H9 (cell line): ENCODE results near the gene EDDM13. TPM values are rescaled to one million over a fixed set of nuclear protein-coding genes. Genes with fewer than 3 reads are reported as not detected.

Experiments
- DNase-seq: peaks from one replicate; pipeline ENCODE4 v3.0.0-alpha.2; 2017
- H2AFZ ChIP-seq: one replicate; pipeline ENCODE4 v1.6.1; 2013; ENCODE audit warnings: mild to moderate bottlenecking, low read length, control low read depth, moderate library complexity
- H2AK5ac ChIP-seq: 2 replicates; pipeline ENCODE4 v1.6.1; 2013; ENCODE audit warnings: low read length, control low read depth, mixed read lengths; ENCODE audit not compliant: insufficient read length
- H2BK120ac ChIP-seq: one replicate; pipeline ENCODE4 v1.6.1; 2013; ENCODE audit warnings: low read depth, mild to moderate bottlenecking, low read length, control low read depth, inconsistent platforms; ENCODE audit not compliant: poor library complexity, severe bottlenecking
- H2BK12ac ChIP-seq: 2 replicates; pipeline ENCODE4 v1.6.1; 2013; ENCODE audit warnings: low read length, control low read depth, mixed read lengths, low read depth; ENCODE audit not compliant: insufficient read length
- H2BK15ac ChIP-seq: 2 replicates; pipeline ENCODE4 v1.6.1; 2013; ENCODE audit warnings: low read depth, low read length, control low read depth
- H2BK20ac ChIP-seq: one replicate; pipeline ENCODE4 v1.6.1; 2013; ENCODE audit warnings: low read depth, mild to moderate bottlenecking, low read length, control low read depth, inconsistent platforms; ENCODE audit not compliant: poor library complexity, severe bottlenecking
- H2BK5ac ChIP-seq: 2 replicates; pipeline ENCODE4 v1.6.1; 2013; ENCODE audit warnings: low read length, control low read depth, mixed read lengths; ENCODE audit not compliant: insufficient read length
- H3K14ac ChIP-seq: 2 replicates; pipeline ENCODE4 v1.6.1; 2013; ENCODE audit warnings: low read length, control low read depth; ENCODE audit not compliant: insufficient read depth
- H3K18ac ChIP-seq: 2 replicates; pipeline ENCODE4 v1.6.1; 2013; ENCODE audit warnings: low read depth, mild to moderate bottlenecking, mixed read lengths, low read length, control low read depth; ENCODE audit not compliant: insufficient read length
- H3K23ac ChIP-seq: 2 replicates; pipeline ENCODE4 v1.6.1; 2013; ENCODE audit warnings: low read length, control low read depth, mixed read lengths, low read depth; ENCODE audit not compliant: insufficient read length
- H3K23me2 ChIP-seq: 2 replicates; pipeline ENCODE4 v1.6.1; 2013; ENCODE audit warnings: low read depth, mild to moderate bottlenecking, mixed read lengths, low read length, control low read depth; ENCODE audit not compliant: insufficient read length, poor library complexity, severe bottlenecking
- H3K27ac ChIP-seq: 2 replicates; pipeline ENCODE4 v1.5.1; 2013; ENCODE audit warnings: low read length, control low read depth, mixed read lengths, low read depth; ENCODE audit not compliant: insufficient read length
- H3K27me3 ChIP-seq: 2 replicates; pipeline ENCODE4 v1.6.1; 2013; ENCODE audit warnings: low read length, control low read depth, inconsistent platforms; ENCODE audit not compliant: insufficient read depth
- H3K4ac ChIP-seq: 2 replicates; pipeline ENCODE4 v1.6.1; 2013; ENCODE audit warnings: low read depth, mild to moderate bottlenecking, control low read depth, inconsistent platforms, low read length, moderate library complexity
- H3K4me1 ChIP-seq: 2 replicates; pipeline ENCODE4 v1.6.1; 2013; ENCODE audit warnings: low read length, control low read depth, inconsistent platforms; ENCODE audit not compliant: insufficient read depth
- H3K4me2 ChIP-seq: 2 replicates; pipeline ENCODE4 v1.6.1; 2013; ENCODE audit warnings: low read length, control low read depth, mixed read lengths; ENCODE audit not compliant: insufficient read length, insufficient read depth
- H3K56ac ChIP-seq: 2 replicates; pipeline ENCODE4 v1.6.1; 2013; ENCODE audit warnings: low read depth, mild to moderate bottlenecking, mixed read lengths, low read length, control low read depth; ENCODE audit not compliant: insufficient read length
- H3K79me1 ChIP-seq: 2 replicates; pipeline ENCODE4 v1.6.1; 2013; ENCODE audit warnings: low read depth, mild to moderate bottlenecking, moderate library complexity, low read length, control low read depth, inconsistent platforms; ENCODE audit not compliant: insufficient read depth, poor library complexity, severe bottlenecking
- H3K79me2 ChIP-seq: 2 replicates; pipeline ENCODE4 v1.6.1; 2013; ENCODE audit warnings: low read length, control low read depth, inconsistent platforms; ENCODE audit not compliant: insufficient read depth
- H3K9ac ChIP-seq: 2 replicates; pipeline ENCODE4 v1.6.1; 2013; ENCODE audit warnings: low read length, control low read depth, mixed read lengths; ENCODE audit not compliant: insufficient read length; ENCODE audit errors: extremely low read depth
- H3K9me3 ChIP-seq: one replicate; pipeline ENCODE4 v1.6.1; 2013; ENCODE audit warnings: low read depth, low read length, inconsistent platforms; ENCODE audit not compliant: control insufficient read depth
- H3T11ph ChIP-seq: one replicate; pipeline ENCODE4 v1.6.1; 2013; ENCODE audit warnings: mild to moderate bottlenecking, low read length, control low read depth, inconsistent platforms
- H4K20me1 ChIP-seq: one replicate; pipeline ENCODE4 v1.6.1; 2013; ENCODE audit not compliant: control insufficient read depth, insufficient read length, insufficient read depth
- H4K5ac ChIP-seq: 2 replicates; pipeline ENCODE4 v1.6.1; 2013; ENCODE audit warnings: low read depth, mild to moderate bottlenecking, mixed read lengths, low read length, control low read depth; ENCODE audit not compliant: insufficient read length
- H4K8ac ChIP-seq: replicated peaks from 2 replicates; pipeline ENCODE4 v1.6.1; 2013; ENCODE audit warnings: low read length, control low read depth, mixed read lengths, low read depth; ENCODE audit not compliant: insufficient read length
- H4K91ac ChIP-seq: 2 replicates; pipeline ENCODE4 v1.6.1; 2013; ENCODE audit warnings: low read depth, mild to moderate bottlenecking, moderate library complexity, mixed read lengths, low read length, control low read depth; ENCODE audit not compliant: insufficient read length
- H3K27ac Mint-ChIP-seq, 3 experiments: 2 replicates in 2 of 3; 3 replicates in 1 of 3; pipeline ENCODE4 v1.8.0; 2020 to 2021; ENCODE audit warnings: mixed read lengths in 3 of 3, mild to moderate bottlenecking in 1 of 3, moderate library complexity in 1 of 3
- H3K27me3 Mint-ChIP-seq: 2 replicates; pipeline ENCODE4 v1.8.0; 2021; ENCODE audit warnings: low read depth, mild to moderate bottlenecking, moderate library complexity, mixed read lengths
- H3K36me3 Mint-ChIP-seq, 3 experiments: 2 replicates in 2 of 3; 3 replicates in 1 of 3; pipeline ENCODE4 v1.8.0; 2020 to 2021; ENCODE audit warnings: low read depth in 3 of 3, mixed read lengths in 3 of 3; ENCODE audit not compliant: insufficient read depth in 1 of 3
- H3K4me1 Mint-ChIP-seq, 2 experiments: 2 replicates each; pipeline ENCODE4 v1.8.0; 2020; ENCODE audit warnings: mixed read lengths in 2 of 2
- H3K4me3 Mint-ChIP-seq, 2 experiments: 2 replicates in 1 of 2; 3 replicates in 1 of 2; pipeline ENCODE4 v1.8.0; 2020 to 2021; ENCODE audit warnings: mild to moderate bottlenecking in 2 of 2, mixed read lengths in 2 of 2, moderate library complexity in 1 of 2
- H3K9me3 Mint-ChIP-seq, 2 experiments: 2 replicates in 1 of 2; 3 replicates in 1 of 2; pipeline ENCODE4 v1.8.0; 2020; ENCODE audit warnings: mild to moderate bottlenecking in 2 of 2, mixed read lengths in 2 of 2, moderate library complexity in 1 of 2
- CTCF ChIP-seq: fragments of 200-600 bp; sonication (generic); conservative IDR thresholded peaks from 3 replicates; pipeline ENCODE4 v1.8.0; 2021; ENCODE audit warnings: antibody characterized with exemption, mild to moderate bottlenecking
- WGBS: extraction: QIAGEN DNeasy Blood & Tissue Kit; methylation state at CpG from one replicate; pipeline ENCODE4 v1.1.7; 2013; ENCODE audit warnings: missing lambda C conversion rate, low lambda C conversion rate, mixed read lengths; ENCODE audit not compliant: insufficient read length; ENCODE audit errors: extremely low coverage; 5-methylcytosine and 5-hydroxymethylcytosine counted together
- total RNA-seq: library from RNA; stranded (reverse); gene quantifications from 2 replicates; pipeline ENCODE4 v1.2.1, GENCODE V29; 2021

Gene EDDM13
- total RNA-seq, 1 experiment from 2014 or later = not detected

GRCh38 chr19:56223481-56223880, 49.1 kb upstream of the EDDM13 start:
- no peak overlapping the region for H3K27ac ChIP-seq
- H3K14ac ChIP-seq = no peak overlapping the region
- H2BK20ac ChIP-seq = no peak overlapping the region
- H2AK5ac ChIP-seq = no peak overlapping the region
- no peak overlapping the region for H3K23ac ChIP-seq
- no peaks in the 10 kb centered on the region for H4K20me1 ChIP-seq
- H3K79me1 ChIP-seq = no peaks in the 10 kb centered on the region
- Mint-ChIP-seq H3K4me1 (no peaks in the 10 kb centered on the region), H3K36me3 (no peaks in the 10 kb centered on the region; a peak in 1 of 7 replicates), H3K27me3 (peaks cover 2% of the 10 kb centered on the region), H3K27ac (no peak overlapping the region; a peak in 1 of 7 replicates), H3K4me3 (no peak overlapping the region), H3K9me3 (peaks cover 0 to 17% of the 10 kb centered on the region in 2 experiments; a peak in 2 of 5 replicates)
- no peak overlapping the region for H2BK12ac ChIP-seq
- no peak overlapping the region for H3K4ac ChIP-seq
- H3K4me1 ChIP-seq = no peaks in the 10 kb centered on the region
- no peak overlapping the region for H3T11ph ChIP-seq
- no peak overlapping the region for H2BK120ac ChIP-seq
- no peak overlapping the region for H4K8ac ChIP-seq
- H4K5ac ChIP-seq = no peak overlapping the region
- no peak overlapping the region for H3K56ac ChIP-seq
- H3K4me2 ChIP-seq = no peak overlapping the region
- no peak overlapping the region for H3K9ac ChIP-seq
- H4K91ac ChIP-seq = no peak overlapping the region
- H3K79me2 ChIP-seq = no peaks in the 10 kb centered on the region
- no peak overlapping the region for H2BK15ac ChIP-seq
- H3K18ac ChIP-seq = no peak overlapping the region
- no peaks in the 10 kb centered on the region for H3K9me3 ChIP-seq
- no peak overlapping the region for H2BK5ac ChIP-seq
- H3K23me2 ChIP-seq = no peaks in the 10 kb centered on the region
- DNase-seq = no peak
- no peak for TF ChIP-seq CTCF
- no peak overlapping the region for H2AFZ ChIP-seq
- no peaks in the 10 kb centered on the region for H3K27me3 ChIP-seq
- WGBS = no CpG with 5 or more reads among the region's 9 CpGs
